Parathyroid adenoma (tissue), 2 donors: ENCODE results near the gene DTYMK.
"Not testable (repeated sequence)": the region's sequence is repeated elsewhere in the genome, so short reads cannot be mapped to it uniquely, and the experiment has no call there.

Experiments used
- H2AFZ ChIP-seq: fragments of 300-600 bp; sonication (generic); one replicate; pipeline ENCODE4 v1.7.0; 2017; ENCODE audit warnings: antibody characterized with exemption, mild to moderate bottlenecking
- H3K27ac ChIP-seq: fragments of 300-600 bp; sonication (generic); one replicate; pipeline ENCODE4 v1.7.0; 2017
- H3K27me3 ChIP-seq: fragments of 300-600 bp; sonication (generic); one replicate; pipeline ENCODE4 v1.7.0; 2017; ENCODE audit warnings: low read length; ENCODE audit not compliant: control insufficient read depth, insufficient read depth
- H3K36me3 ChIP-seq: fragments of 300-600 bp; sonication (generic); one replicate; pipeline ENCODE4 v1.7.0; 2017; ENCODE audit warnings: low read length; ENCODE audit not compliant: control insufficient read depth, insufficient read depth
- H3K4me1 ChIP-seq: fragments of 300-600 bp; sonication (generic); one replicate; pipeline ENCODE4 v1.7.0; 2017; ENCODE audit warnings: control low read depth
- H3K4me2 ChIP-seq: fragments of 300-600 bp; sonication (generic); one replicate; pipeline ENCODE4 v1.7.0; 2017; ENCODE audit warnings: low read length
- H3K4me3 ChIP-seq: fragments of 300-600 bp; sonication (generic); one replicate; pipeline ENCODE4 v1.7.0; 2017; ENCODE audit warnings: low read depth, low read length
- H3K79me2 ChIP-seq: fragments of 300-600 bp; sonication (generic); one replicate; pipeline ENCODE4 v1.7.0; 2017; ENCODE audit warnings: control low read depth
- H3K9ac ChIP-seq: fragments of 300-600 bp; sonication (generic); one replicate; pipeline ENCODE4 v1.7.0; 2017; ENCODE audit warnings: mild to moderate bottlenecking
- H3K9me3 ChIP-seq: fragments of 300-600 bp; sonication (generic); one replicate; pipeline ENCODE4 v1.7.0; 2017; ENCODE audit warnings: low read length; ENCODE audit not compliant: control insufficient read depth
- TF ChIP-seq, protein P1 (sequence below): fragments of 300-600 bp; sonication (generic); IDR thresholded peaks from one replicate; pipeline ENCODE4 v1.7.0; 2017; ENCODE audit warnings: antibody characterized with exemption, mild to moderate bottlenecking
- donor health status: primary hyperparathyroidism.

Gene DTYMK

GRCh38 chr2:241666627-241667400, 19.8 kb downstream of the DTYMK start:
- H3K27ac ChIP-seq, result no peak overlapping the region
- H3K79me2 ChIP-seq, result no peaks in the 10 kb centered on the region
- H3K4me3 ChIP-seq, result no peak overlapping the region
- H3K4me1 ChIP-seq, result no peaks in the 10 kb centered on the region
- no peak overlapping the region for H3K9ac ChIP-seq
- H3K27me3 ChIP-seq, result no peaks in the 10 kb centered on the region
- H3K9me3 ChIP-seq, result no peaks in the 10 kb centered on the region
- no peak overlapping the region for H3K4me2 ChIP-seq
- H2AFZ ChIP-seq, result no peak overlapping the region
- no peaks in the 10 kb centered on the region for H3K36me3 ChIP-seq
- TF ChIP-seq, protein P1, sequence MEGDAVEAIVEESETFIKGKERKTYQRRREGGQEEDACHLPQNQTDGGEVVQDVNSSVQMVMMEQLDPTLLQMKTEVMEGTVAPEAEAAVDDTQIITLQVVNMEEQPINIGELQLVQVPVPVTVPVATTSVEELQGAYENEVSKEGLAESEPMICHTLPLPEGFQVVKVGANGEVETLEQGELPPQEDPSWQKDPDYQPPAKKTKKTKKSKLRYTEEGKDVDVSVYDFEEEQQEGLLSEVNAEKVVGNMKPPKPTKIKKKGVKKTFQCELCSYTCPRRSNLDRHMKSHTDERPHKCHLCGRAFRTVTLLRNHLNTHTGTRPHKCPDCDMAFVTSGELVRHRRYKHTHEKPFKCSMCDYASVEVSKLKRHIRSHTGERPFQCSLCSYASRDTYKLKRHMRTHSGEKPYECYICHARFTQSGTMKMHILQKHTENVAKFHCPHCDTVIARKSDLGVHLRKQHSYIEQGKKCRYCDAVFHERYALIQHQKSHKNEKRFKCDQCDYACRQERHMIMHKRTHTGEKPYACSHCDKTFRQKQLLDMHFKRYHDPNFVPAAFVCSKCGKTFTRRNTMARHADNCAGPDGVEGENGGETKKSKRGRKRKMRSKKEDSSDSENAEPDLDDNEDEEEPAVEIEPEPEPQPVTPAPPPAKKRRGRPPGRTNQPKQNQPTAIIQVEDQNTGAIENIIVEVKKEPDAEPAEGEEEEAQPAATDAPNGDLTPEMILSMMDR, result no peak

GRCh38 chr2:241665731-241666440, 20.7 kb downstream of the DTYMK start:
- Histone ChIP-seq H3K36me3 (no peaks in the 10 kb centered on the region), H3K9me3 (no peaks in the 10 kb centered on the region), H2AFZ (no peak overlapping the region), H3K79me2 (no peaks in the 10 kb centered on the region), H3K27ac (no peak overlapping the region), H3K9ac (no peak overlapping the region), H3K27me3 (no peaks in the 10 kb centered on the region), H3K4me1 (no peaks in the 10 kb centered on the region), H3K4me2 (no peak overlapping the region), H3K4me3 (no peak overlapping the region)
- TF ChIP-seq, protein P1, result no peak

DNA sequence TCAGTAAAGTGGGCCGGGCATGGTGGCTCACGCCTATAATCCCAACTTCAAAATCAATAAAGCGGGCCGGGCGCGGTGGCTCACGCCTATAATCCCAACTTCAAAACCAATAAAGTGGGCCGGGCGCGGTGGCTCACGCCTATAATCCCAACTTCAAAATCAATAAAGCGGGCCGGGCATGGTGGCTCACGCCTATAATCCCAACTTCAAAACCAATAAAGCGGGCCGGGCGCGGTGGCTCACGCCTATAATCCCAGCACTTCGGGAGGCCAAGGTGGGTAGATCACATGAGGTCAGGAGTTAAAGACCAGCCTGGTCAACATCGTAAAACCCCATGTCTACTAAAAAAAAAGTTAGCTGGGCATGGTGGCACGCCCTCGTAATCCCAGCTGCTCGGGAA, 23.9 kb downstream of the DTYMK start:
- H3K4me2 ChIP-seq, H3K27ac ChIP-seq, H3K4me1 ChIP-seq, H3K9me3 ChIP-seq, H3K9ac ChIP-seq, H3K27me3 ChIP-seq, H2AFZ ChIP-seq, H3K36me3 ChIP-seq, H3K79me2 ChIP-seq, H3K4me3 ChIP-seq: not testable (repeated sequence)

DNA sequence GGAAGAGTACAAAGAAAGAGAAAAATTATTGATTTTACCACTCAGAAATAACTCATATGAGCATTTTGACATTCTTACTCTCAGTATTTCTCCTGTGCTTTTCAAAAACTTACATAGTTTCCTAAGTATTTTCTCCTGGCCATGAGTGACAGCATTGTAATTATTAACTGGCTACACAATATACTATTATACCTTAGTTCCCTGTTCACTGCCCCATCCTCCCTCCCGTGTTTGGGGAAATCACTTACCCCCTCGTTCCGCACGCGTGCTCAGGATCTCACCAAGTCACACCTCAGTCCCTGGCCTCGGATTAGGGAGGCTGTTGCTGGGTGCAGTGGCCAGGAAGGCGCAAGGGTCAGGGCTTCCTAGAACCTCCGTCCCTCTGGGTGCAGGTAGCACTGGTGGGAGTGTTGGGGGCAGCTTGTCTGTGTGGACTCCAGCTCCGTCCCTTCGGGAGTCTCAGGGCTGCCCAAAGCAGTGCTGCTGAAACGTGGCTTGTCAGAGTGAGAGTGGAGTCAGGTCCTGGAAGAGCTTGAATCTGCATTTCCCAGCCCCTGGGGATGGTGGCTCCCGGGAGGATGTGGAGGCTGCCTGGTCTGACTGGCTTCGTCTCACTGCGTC, 25.9 kb downstream of the DTYMK start:
- TF ChIP-seq, protein P1, result no peak
- Histone ChIP-seq H3K36me3 (no peaks in the 10 kb centered on the region), H3K4me1 (no peaks in the 10 kb centered on the region), H3K9ac (no peak overlapping the region), H2AFZ (no peak overlapping the region), H3K27ac (no peak overlapping the region), H3K27me3 (no peaks in the 10 kb centered on the region), H3K9me3 (no peaks in the 10 kb centered on the region), H3K4me3 (no peak overlapping the region), H3K79me2 (no peaks in the 10 kb centered on the region), H3K4me2 (no peak overlapping the region)

DNA sequence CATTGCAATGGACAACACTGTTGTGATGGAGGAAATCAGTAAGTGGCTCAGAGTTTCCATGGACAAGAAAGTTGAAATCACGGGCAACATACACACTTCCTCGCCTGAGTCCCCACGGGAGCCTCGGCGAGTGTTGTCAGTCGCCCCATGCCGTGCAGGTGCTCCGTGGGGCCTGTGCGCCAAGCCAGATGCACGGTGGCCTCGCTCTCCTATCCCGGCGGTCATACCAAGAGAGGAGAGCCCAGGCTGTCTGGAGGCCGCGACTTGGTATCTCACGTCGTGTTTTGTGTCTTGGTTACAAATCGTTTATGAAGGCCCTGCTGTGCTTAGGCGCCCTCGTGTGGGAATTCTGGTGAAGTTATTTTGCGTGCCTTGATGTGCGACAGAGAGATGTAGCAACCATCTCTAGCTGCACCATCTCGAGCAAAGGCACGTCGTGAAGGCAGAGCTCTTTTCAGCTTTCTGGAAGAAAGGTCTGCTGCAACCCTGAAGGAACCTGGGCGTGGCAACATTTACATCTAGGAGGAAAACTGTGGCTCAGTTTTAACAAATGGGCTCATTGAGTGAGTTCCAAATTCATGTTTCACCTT, 27.4 kb downstream of the DTYMK start:
- Histone ChIP-seq H3K79me2 (no peaks in the 10 kb centered on the region), H2AFZ (no peak overlapping the region), H3K27me3 (no peaks in the 10 kb centered on the region), H3K9ac (no peak overlapping the region), H3K4me1 (no peaks in the 10 kb centered on the region), H3K4me2 (no peak overlapping the region), H3K27ac (no peak overlapping the region), H3K9me3 (no peaks in the 10 kb centered on the region), H3K36me3 (no peaks in the 10 kb centered on the region), H3K4me3 (no peak overlapping the region)
- TF ChIP-seq, protein P1, result peak; percentile 38
